Osteocyte (in vitro differentiated cells): Measurements from ENCODE around the gene OR7D2. TPM values are rescaled to one million over a fixed set of nuclear protein-coding genes. Genes with fewer than 3 reads are reported as not detected.

Experiments used
- DNase-seq: peaks from one replicate; pipeline ENCODE4 v3.0.0; 2021; ENCODE audit warnings: mixed read lengths; ENCODE audit not compliant: unreplicated experiment; ENCODE audit errors: extremely low spot score
- H3K27ac Mint-ChIP-seq: one replicate; pipeline ENCODE4 v1.8.0; 2021; ENCODE audit warnings: mild to moderate bottlenecking, mixed read lengths; ENCODE audit not compliant: unreplicated experiment
- H3K27me3 Mint-ChIP-seq: one replicate; pipeline ENCODE4 v1.8.0; 2021; ENCODE audit warnings: mixed read lengths; ENCODE audit not compliant: unreplicated experiment
- H3K36me3 Mint-ChIP-seq: one replicate; pipeline ENCODE4 v1.8.0; 2021; ENCODE audit warnings: mixed read lengths; ENCODE audit not compliant: unreplicated experiment
- H3K4me1 Mint-ChIP-seq: one replicate; pipeline ENCODE4 v1.8.0; 2021; ENCODE audit warnings: mixed read lengths; ENCODE audit not compliant: unreplicated experiment
- H3K4me3 Mint-ChIP-seq: one replicate; pipeline ENCODE4 v1.8.0; 2021; ENCODE audit warnings: mild to moderate bottlenecking, moderate library complexity, mixed read lengths; ENCODE audit not compliant: unreplicated experiment
- H3K9me3 Mint-ChIP-seq: one replicate; pipeline ENCODE4 v1.8.0; 2021; ENCODE audit warnings: mixed read lengths; ENCODE audit not compliant: unreplicated experiment
- total RNA-seq: library from RNA; stranded (reverse); gene quantifications from 2 replicates; pipeline ENCODE4 v1.2.1, GENCODE V29; 2021
- TF ChIP-seq, protein P1 (sequence below): fragments of 200-600 bp; sonication (generic); IDR thresholded peaks from 2 replicates; pipeline ENCODE4 v1.5.0; 2021; ENCODE audit warnings: antibody characterized with exemption, mild to moderate bottlenecking, moderate library complexity

Gene OR7D2
- total RNA-seq, 1 donor from 2014 or later, result 0.86 TPM

DNA sequence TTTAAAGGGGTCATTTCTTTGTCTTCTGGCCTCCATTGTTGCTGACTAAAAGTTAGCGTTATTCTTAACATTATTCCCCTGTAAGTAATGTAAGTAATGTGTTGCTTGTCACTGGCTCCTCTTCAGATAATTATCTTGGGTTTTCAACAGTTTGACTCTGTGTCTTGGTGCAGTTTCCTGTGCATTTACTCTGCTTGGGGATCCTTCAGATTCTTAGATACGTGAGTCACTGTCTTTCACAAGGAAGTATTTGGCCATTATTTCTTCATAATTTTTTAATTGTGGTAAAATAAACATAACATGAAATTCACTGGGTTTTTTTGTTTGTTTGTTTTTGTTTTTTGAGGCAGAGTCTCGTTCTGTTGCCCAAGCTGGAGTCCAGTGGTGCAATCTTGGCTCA, 13.5 kb upstream of the OR7D2 start:
- peaks cover 50% of the 10 kb centered on the region for H3K36me3 Mint-ChIP-seq

DNA sequence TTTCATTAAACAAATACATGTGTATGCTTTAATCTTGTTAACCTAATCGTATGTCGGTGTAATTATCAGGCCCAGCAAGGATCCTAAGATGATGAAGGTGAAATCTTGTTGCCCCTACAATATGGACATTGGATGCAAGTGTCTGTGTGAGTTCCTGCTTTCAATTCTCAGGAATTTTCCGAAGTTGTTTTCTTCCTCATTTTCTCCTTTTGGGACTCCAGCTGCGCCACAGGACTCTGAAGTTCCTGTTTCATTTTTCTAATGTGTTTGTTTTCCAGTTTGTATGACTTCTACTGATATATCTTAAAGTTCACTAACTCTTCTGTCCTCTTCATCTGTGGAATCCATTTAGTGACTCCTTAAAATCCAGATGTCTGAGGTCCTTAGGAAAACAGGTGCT, 11.9 kb upstream of the OR7D2 start:
- H3K27me3 Mint-ChIP-seq, result no peaks in the 10 kb centered on the region
- TF ChIP-seq, protein P1, sequence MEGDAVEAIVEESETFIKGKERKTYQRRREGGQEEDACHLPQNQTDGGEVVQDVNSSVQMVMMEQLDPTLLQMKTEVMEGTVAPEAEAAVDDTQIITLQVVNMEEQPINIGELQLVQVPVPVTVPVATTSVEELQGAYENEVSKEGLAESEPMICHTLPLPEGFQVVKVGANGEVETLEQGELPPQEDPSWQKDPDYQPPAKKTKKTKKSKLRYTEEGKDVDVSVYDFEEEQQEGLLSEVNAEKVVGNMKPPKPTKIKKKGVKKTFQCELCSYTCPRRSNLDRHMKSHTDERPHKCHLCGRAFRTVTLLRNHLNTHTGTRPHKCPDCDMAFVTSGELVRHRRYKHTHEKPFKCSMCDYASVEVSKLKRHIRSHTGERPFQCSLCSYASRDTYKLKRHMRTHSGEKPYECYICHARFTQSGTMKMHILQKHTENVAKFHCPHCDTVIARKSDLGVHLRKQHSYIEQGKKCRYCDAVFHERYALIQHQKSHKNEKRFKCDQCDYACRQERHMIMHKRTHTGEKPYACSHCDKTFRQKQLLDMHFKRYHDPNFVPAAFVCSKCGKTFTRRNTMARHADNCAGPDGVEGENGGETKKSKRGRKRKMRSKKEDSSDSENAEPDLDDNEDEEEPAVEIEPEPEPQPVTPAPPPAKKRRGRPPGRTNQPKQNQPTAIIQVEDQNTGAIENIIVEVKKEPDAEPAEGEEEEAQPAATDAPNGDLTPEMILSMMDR, result no peak
- no peak for DNase-seq
- H3K4me3 Mint-ChIP-seq, result no peak overlapping the region
- H3K27ac Mint-ChIP-seq, result no peak overlapping the region
- peaks cover 34% of the 10 kb centered on the region for H3K36me3 Mint-ChIP-seq
- no peaks in the 10 kb centered on the region for H3K4me1 Mint-ChIP-seq
- peaks cover 11% of the 10 kb centered on the region for H3K9me3 Mint-ChIP-seq

More for the DNA sequence above, 13.5 kb upstream of the OR7D2 start:
- Mint-ChIP-seq H3K4me3 (no peak overlapping the region), H3K27ac (no peak overlapping the region), H3K27me3 (no peaks in the 10 kb centered on the region), H3K9me3 (peaks cover 22% of the 10 kb centered on the region), H3K4me1 (no peaks in the 10 kb centered on the region)
- TF ChIP-seq, protein P1, result no peak
- DNase-seq, result no peak

DNA sequence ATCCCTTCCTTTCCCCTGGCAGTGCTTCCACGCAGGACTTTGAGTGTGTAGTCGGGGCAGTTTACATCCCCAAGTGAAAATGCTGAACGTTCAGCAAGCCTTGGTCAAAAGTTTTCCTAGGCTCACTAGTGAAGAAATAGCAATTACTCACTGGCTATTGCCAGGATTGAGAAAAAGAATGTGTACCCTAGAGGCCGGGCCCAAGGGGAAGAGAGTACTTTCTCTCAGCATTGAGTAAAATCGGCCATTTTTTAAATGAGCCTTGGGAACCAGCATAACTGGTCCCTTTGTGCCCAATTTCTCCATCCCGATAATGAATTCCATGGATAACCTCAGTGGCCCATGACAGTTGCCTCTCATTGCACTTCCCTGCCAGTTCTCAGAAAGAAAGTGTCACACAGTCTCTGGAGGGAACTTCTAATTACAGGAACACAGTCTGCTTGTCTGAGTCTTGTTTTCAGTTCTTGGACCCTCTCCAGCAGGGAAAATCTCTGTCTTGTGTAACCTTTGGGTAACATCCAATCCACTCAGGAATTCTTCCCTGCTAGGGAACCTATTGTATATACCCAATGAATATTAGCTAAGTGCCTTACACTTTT, 7.3 kb upstream of the OR7D2 start:
- Mint-ChIP-seq H3K9me3 (peaks cover 4% of the 10 kb centered on the region), H3K27ac (no peak overlapping the region), H3K27me3 (no peaks in the 10 kb centered on the region), H3K4me1 (no peaks in the 10 kb centered on the region), H3K4me3 (no peak overlapping the region), H3K36me3 (peaks cover 15% of the 10 kb centered on the region)
- TF ChIP-seq, protein P1, result no peak
- no peak for DNase-seq

- Mint-ChIP-seq H3K9me3 (peaks cover 13% of the 10 kb centered on the region), H3K36me3 (peaks cover 8% of the 10 kb centered on the region), H3K4me3 (no peak overlapping the region), H3K27ac (no peak overlapping the region), H3K27me3 (no peaks in the 10 kb centered on the region), H3K4me1 (no peaks in the 10 kb centered on the region)
- DNase-seq, result no peak
- TF ChIP-seq, protein P1, result no peak
Observed at GRCh38 chr19:9175326-9175725, 3.5 kb upstream of the OR7D2 start.

GRCh38 chr19:9183000-9183399, 4.2 kb downstream of the OR7D2 start:
- Mint-ChIP-seq H3K27ac (no peak overlapping the region), H3K9me3 (peaks cover 12% of the 10 kb centered on the region)
- TF ChIP-seq, protein P1, result no peak

More at GRCh38 chr19:9183000-9183399, 4.2 kb downstream of the OR7D2 start:
- Mint-ChIP-seq H3K36me3 (peaks cover 8% of the 10 kb centered on the region), H3K4me3 (no peak overlapping the region), H3K27me3 (no peaks in the 10 kb centered on the region), H3K4me1 (no peaks in the 10 kb centered on the region)
- no peak for DNase-seq
